Type B pancreatic cell (in vitro differentiated cells): ENCODE data around the gene ST8SIA2. TPM values are rescaled to one million over a fixed set of nuclear protein-coding genes. Genes with fewer than 3 reads are reported as not detected.

Source experiments
- DNase-seq: peaks from one replicate; pipeline ENCODE4 v3.0.0; 2021; ENCODE audit warnings: mixed read lengths; ENCODE audit not compliant: unreplicated experiment; ENCODE audit errors: extremely low spot score
- H3K27ac Mint-ChIP-seq: 2 replicates; pipeline ENCODE4 v1.8.0; 2021; ENCODE audit warnings: mild to moderate bottlenecking, mixed read lengths
- H3K27me3 Mint-ChIP-seq: 2 replicates; pipeline ENCODE4 v1.8.0; 2021; ENCODE audit warnings: mixed read lengths
- H3K36me3 Mint-ChIP-seq: 2 replicates; pipeline ENCODE4 v1.8.0; 2021; ENCODE audit warnings: mixed read lengths
- H3K4me1 Mint-ChIP-seq: one replicate; pipeline ENCODE4 v1.8.0; 2021; ENCODE audit warnings: mixed read lengths; ENCODE audit not compliant: unreplicated experiment
- H3K4me3 Mint-ChIP-seq: 2 replicates; pipeline ENCODE4 v1.8.0; 2021; ENCODE audit warnings: mild to moderate bottlenecking, mixed read lengths
- H3K9me3 Mint-ChIP-seq: 2 replicates; pipeline ENCODE4 v1.8.0; 2021; ENCODE audit warnings: mixed read lengths
- CTCF ChIP-seq: fragments of 200-600 bp; sonication (generic); conservative IDR thresholded peaks from 2 replicates; pipeline ENCODE4 v1.5.0; 2021; ENCODE audit warnings: antibody characterized with exemption, mild to moderate bottlenecking
- total RNA-seq: library from RNA; stranded (reverse); gene quantifications from 2 replicates; pipeline ENCODE4 v1.2.1, GENCODE V29; 2021; ENCODE audit warnings: low replicate concordance

Gene ST8SIA2
- total RNA-seq, 1 donor from 2014 or later = 16.8 TPM

DNA sequence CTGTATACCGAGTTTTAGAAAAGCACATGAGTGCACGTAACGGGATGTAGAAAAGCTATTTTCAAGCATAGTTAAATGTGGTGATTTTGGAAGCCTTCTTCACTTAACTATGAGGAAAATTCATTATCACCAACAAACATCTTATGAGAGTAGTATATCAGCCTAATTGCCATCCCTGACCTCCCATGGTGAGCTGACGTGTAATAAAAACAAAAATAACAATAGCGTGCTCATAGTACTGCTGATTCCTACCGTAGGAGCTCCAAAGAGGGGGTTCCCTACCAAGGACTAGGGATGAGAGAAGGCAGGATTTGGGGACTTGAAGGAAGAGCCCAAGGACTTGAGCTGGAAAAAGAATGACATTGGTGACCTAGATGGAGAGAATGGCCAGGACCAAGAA lies 16.9 kb downstream of the ST8SIA2 start:
- no peak for DNase-seq
- Mint-ChIP-seq H3K9me3 (no peaks in the 10 kb centered on the region), H3K27ac (no peak overlapping the region), H3K4me1 (peaks cover 44% of the 10 kb centered on the region), H3K36me3 (peaks cover 26% of the 10 kb centered on the region), H3K4me3 (no peak overlapping the region), H3K27me3 (no peaks in the 10 kb centered on the region)
- TF ChIP-seq CTCF = no peak

DNA sequence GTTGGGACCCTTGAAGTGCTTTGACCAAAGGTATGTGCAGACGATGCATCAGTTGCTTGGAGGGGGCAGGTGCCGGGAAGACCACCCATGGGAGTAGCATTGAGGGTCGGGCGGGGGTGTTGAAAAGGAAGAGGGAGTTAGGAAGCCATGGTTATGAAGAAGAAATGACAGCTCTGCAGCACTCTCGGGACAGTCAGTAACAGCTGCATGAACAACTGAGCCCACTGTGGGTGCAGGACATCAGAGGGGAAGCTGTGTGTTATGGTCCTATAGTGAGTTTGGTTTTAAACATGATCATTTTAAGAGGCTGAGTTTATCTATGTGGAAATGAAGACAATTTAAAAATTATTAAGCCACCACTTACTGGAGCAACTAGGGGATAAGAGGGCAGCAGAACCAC lies 17.6 kb downstream of the ST8SIA2 start:
- Mint-ChIP-seq H3K27me3 (no peaks in the 10 kb centered on the region), H3K4me3 (no peak overlapping the region), H3K9me3 (no peaks in the 10 kb centered on the region), H3K27ac (no peak overlapping the region), H3K36me3 (peaks cover 32% of the 10 kb centered on the region), H3K4me1 (peaks cover 48% of the 10 kb centered on the region)
- DNase-seq = no peak
- TF ChIP-seq CTCF = no peak

DNA sequence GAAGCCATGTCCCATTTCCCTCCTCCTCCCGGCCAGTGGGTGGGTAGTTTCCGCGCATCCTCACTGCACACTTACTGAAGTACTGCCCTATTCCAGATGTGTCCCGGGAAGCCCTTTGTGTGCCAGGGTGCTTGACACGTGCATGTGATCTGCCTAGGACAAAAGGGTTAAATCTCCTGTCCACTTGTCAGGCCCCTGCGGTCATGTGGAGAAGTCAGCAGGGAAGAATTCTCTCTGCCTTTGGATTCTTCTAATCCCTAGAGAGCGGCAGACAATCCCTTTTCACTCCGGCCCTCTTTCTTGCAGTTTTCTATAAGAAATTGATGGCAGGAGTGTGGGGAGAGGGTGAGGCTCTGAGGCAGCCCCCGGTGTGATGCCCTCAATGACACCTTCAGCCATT lies 19.8 kb downstream of the ST8SIA2 start:
- H3K27ac Mint-ChIP-seq = no peak overlapping the region

GRCh38 chr15:92415639-92416297 lies 22.1 kb downstream of the ST8SIA2 start:
- peaks cover 46% of the 10 kb centered on the region for H3K36me3 Mint-ChIP-seq
- no peaks in the 10 kb centered on the region for H3K9me3 Mint-ChIP-seq
- no peak overlapping the region for H3K4me3 Mint-ChIP-seq
- no peak for DNase-seq
- no peak overlapping the region for H3K27ac Mint-ChIP-seq
- no peak for TF ChIP-seq CTCF
- H3K4me1 Mint-ChIP-seq = peaks cover 28% of the 10 kb centered on the region
- H3K27me3 Mint-ChIP-seq = no peaks in the 10 kb centered on the region

More for the DNA sequence above, 19.8 kb downstream of the ST8SIA2 start:
- DNase-seq = no peak
- Mint-ChIP-seq H3K36me3 (peaks cover 43% of the 10 kb centered on the region), H3K9me3 (no peaks in the 10 kb centered on the region), H3K4me1 (peaks cover 39% of the 10 kb centered on the region), H3K27me3 (no peaks in the 10 kb centered on the region), H3K4me3 (no peak overlapping the region)
- TF ChIP-seq CTCF = no peak

GRCh38 chr15:92416557-92416956 lies 22.9 kb downstream of the ST8SIA2 start:
- DNase-seq = no peak
- no peaks in the 10 kb centered on the region for H3K9me3 Mint-ChIP-seq
- H3K27ac Mint-ChIP-seq = no peak overlapping the region
- no peak overlapping the region for H3K4me3 Mint-ChIP-seq
- peaks cover 42% of the 10 kb centered on the region for H3K36me3 Mint-ChIP-seq
- no peak for TF ChIP-seq CTCF
- H3K27me3 Mint-ChIP-seq = no peaks in the 10 kb centered on the region
- H3K4me1 Mint-ChIP-seq = peaks cover 26% of the 10 kb centered on the region
